KOPT-K1 (cell line): ENCODE results near the gene PRPSAP2.

Experiments
- H3K27ac ChIP-seq: fragments of 200-600 bp; sonication (generic); 2 replicates; pipeline ENCODE4 v1.5.1; 2016; ENCODE audit warnings: antibody characterized with exemption, mild to moderate bottlenecking, low read depth, low read length; ENCODE audit not compliant: poor library complexity, severe bottlenecking
- H3K36me3 ChIP-seq: fragments of 200-600 bp; sonication (generic); 2 replicates; pipeline ENCODE4 v1.5.1; 2017; ENCODE audit warnings: antibody characterized with exemption, mild to moderate bottlenecking, low read length, moderate library complexity; ENCODE audit not compliant: insufficient read depth
- H3K9me3 ChIP-seq: fragments of 200-600 bp; sonication (generic); 2 replicates; pipeline ENCODE4 v1.5.1; 2017; ENCODE audit warnings: antibody characterized with exemption, low read length, mild to moderate bottlenecking; ENCODE audit not compliant: insufficient read depth, poor library complexity, severe bottlenecking

The PRPSAP2 gene

DNA sequence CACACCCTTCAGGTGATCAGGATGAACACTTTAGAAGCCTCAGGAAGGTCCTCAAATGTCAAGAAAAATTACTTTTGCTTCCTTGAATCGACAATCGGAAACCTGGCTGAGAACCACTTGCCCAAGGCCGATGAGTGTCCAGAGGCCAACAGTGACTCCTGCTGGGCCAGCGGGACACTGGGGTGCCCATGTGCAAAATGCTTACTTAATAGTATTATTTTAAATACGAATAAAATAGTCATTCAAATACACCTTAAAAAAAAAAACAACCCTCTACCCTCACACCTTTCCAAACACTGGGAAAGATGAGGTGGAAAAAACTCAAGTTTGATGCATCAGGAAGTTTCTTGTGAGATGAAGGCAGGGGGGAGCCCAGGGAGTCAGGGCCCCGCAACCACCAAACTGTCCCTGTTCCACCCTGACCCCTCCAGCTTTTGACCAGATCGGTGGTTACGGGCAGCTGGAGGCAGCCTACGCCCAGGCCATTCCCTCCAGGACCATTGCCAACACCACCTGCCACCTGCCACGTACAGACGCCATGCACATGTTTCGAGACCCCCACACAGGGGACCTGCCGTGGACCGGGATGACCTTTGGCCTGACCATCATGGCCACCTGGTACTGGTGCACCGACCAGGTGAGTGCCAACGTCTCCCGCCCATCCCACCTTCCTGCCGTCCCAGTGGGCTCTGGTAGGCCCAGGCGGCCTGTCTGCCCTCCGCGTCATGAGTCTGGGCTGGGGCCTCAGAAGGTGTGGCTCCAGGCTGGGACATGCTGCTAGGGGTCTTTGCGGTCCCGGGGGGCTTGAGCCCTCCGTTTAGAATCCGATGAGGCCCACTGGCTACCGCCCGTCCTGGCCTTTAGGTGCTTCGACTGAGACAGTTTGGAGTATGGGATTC lies 112.9 kb downstream of the PRPSAP2 start:
- H3K36me3 ChIP-seq, result no peaks in the 10 kb centered on the region
- no peaks in the 10 kb centered on the region for H3K9me3 ChIP-seq
- H3K27ac ChIP-seq, result no peak overlapping the region

DNA sequence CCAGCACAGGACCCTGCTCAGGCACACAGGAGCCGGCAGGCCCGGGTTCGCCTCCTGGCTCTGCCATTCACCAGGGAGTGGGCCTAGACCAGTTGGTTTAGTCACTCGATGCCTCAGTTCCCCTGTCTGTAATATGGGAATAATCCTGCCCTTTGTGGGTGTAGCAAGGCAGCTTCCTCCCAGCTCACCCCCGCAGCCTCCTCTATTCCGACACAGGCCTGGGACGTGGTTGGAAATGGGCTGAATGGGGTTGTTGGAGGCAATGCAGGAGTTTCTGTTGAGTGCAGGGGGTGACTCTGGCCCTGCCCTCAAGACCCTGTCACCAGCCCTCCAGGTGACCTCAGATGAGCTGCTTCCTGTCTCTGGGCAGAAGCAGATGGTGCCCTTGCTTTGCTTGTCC lies 113.9 kb downstream of the PRPSAP2 start:
- Histone ChIP-seq H3K36me3 (no peaks in the 10 kb centered on the region), H3K9me3 (no peaks in the 10 kb centered on the region), H3K27ac (no peak overlapping the region)

DNA sequence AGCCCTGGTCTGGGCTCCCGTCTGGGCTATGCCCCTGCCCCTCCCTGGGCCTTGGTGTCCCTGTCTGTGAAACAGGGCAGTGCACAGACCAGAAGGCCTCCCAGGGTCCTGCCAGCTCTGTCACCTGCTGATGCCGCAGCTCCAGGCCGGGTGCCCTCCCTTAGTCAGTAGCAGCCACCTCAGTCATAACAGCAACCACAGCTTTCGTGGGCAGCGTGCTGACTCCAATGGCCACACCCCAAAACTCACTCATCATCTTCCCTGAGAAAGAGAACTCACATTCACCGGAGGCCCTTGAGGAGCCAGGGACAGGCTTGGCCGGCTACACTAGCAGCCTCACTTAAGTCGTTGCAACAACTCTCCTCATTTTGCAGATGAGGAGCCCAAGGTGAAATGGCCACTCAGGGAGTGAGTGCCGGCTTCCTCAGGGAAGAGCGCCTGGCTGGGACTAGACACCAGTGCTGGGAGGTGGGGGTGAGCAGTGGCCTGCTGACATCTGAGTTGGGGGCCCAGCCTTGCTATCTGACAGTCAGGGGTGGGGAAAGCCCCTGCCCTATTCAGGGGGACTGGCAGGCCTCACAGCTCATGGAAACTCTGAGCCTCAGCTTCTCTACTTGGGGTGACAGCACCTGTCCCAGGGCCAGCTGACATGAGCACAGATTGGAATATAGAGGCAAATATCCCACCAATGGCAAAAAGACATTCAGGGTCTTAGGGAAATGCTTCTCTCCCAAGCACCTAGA lies 116.6 kb downstream of the PRPSAP2 start:
- H3K27ac ChIP-seq, result no peak overlapping the region
- H3K36me3 ChIP-seq, result no peaks in the 10 kb centered on the region
- no peaks in the 10 kb centered on the region for H3K9me3 ChIP-seq

DNA sequence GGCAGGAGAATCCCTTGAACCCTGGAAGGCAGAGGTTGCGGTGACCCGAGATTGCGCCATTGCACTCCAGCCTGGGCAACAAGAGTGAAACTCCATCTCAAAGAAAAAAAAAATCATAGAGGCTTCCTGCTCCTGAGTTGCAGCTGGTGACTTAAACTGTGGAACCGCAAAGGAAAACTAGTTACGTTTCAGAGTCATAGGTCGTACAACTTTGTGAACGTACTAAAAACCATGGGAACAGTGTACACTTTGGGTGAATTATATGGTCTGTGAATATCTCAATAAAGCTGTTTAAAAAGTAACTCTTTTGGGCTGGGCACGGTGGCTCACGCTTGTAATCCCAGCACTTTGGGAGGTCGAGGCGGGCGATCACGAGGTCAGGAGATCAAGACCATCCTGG lies 117.7 kb downstream of the PRPSAP2 start:
- no peaks in the 10 kb centered on the region for H3K9me3 ChIP-seq
- H3K27ac ChIP-seq, result no peak overlapping the region
- no peaks in the 10 kb centered on the region for H3K36me3 ChIP-seq

DNA sequence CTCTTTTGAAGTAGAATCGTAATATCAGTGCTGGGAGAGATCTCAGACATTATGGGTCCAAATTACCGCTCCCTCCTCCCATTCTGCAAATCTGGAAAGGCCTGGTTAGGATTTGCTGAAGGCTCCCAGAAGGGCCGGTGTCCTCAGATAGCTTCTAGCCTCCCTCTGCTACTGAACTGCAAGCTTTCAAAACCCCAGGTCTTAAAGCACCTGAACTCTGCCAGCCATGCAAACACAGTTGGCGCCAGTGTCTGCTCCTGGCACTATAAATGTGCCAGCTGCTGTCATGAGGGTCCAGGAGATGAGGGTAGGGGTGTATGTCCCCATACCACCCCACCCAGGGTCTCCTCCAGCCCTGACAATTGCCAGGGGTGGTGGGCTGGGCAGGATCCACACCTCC lies 118.3 kb downstream of the PRPSAP2 start:
- Histone ChIP-seq H3K9me3 (no peaks in the 10 kb centered on the region), H3K27ac (no peak overlapping the region), H3K36me3 (no peaks in the 10 kb centered on the region)

DNA sequence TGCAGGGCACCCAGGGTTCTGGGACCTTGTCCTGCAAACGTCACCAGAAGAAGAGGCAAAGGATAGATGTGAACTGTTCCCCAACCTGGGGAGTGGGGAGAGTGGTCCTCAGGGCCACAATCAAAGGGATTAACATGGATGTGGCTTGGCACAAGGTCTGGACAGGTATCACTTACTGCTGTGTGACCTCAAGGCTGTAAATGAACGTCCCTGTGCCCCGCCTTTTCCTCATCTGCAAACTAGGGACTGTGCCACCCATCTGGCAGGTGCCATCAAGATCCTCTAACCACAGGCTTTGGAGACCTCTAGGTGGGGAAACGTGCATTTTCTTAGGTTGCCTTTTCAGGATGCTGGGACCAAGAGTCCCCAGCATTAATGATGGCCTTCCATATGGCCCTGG lies 119.1 kb downstream of the PRPSAP2 start:
- no peaks in the 10 kb centered on the region for H3K9me3 ChIP-seq
- no peak overlapping the region for H3K27ac ChIP-seq
- H3K36me3 ChIP-seq, result no peaks in the 10 kb centered on the region

DNA sequence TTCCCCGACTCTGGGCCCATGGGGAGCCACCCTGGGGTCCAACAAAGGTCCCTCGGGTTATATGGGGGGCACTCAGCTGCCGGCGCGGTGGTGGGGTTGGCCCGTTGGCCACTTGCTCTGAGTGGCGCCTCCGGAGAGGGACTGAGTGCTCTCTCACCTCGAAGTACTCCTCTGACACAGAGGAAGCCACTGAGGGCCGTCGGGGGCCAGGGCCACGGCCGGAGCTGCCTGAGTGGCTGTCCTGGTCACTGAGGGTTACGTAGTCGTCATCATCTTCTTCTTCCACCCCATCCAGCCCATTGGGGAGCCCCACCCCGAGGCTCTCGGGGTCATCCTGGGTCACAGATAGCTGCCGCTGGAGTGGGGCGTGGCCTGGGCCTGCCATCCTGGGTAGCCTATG lies 119.7 kb downstream of the PRPSAP2 start:
- no peaks in the 10 kb centered on the region for H3K9me3 ChIP-seq
- H3K27ac ChIP-seq, result no peak overlapping the region
- no peaks in the 10 kb centered on the region for H3K36me3 ChIP-seq

DNA sequence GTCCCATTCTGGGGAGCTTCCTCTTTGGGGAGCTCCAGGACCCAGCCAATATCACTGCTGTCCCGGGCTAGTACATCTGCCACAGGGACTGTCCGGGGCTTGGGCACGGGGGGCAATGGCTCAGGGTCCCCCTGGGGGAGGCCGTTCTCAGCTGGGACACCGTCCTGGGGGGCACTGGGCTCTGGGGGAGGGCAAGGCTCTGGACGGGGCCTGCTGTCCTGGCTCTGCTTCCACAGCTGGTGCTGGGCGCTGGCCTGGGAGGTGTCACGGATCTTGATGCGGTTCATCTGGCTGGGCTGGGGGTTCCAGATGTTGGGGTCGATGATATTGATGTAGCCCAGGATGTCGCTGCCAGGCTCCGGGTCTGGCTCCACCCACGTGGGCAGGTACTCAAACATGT lies 120.1 kb downstream of the PRPSAP2 start:
- Histone ChIP-seq H3K36me3 (no peaks in the 10 kb centered on the region), H3K9me3 (no peaks in the 10 kb centered on the region), H3K27ac (no peak overlapping the region)

DNA sequence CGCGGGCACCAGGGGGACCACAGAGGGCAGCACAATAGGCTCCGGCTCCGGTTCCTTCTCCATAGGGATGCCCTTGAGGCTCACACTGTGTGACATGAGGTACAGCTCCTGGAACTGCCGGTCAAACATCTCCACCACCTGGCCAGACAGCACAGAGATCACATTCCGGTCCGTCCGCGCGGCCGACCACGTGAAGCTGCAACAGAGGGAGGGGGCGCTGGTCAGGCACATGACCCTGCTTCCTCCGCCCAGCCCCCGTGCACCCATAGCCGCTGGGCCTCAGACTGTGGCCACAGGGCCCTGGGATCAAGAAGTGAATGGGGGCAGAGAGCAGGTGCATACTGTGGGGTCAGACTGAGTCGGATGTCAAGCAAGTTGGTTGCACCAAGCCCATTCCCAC lies 120.7 kb downstream of the PRPSAP2 start:
- Histone ChIP-seq H3K9me3 (no peaks in the 10 kb centered on the region), H3K27ac (no peak overlapping the region), H3K36me3 (no peaks in the 10 kb centered on the region)
